WTC11 (cell line): ENCODE measurements around the gene B3GLCT. TPM values are rescaled to one million over a fixed set of nuclear protein-coding genes. Genes with fewer than 3 reads are reported as not detected.

Source experiments
- ATAC-seq: fragments of 200-7000 bp; cut with Tn5 transposase; 2 replicates; pipeline ENCODE4 v1.10.0; 2021; ENCODE audit warnings: mild to moderate bottlenecking, moderate library complexity
- CTCF ChIA-PET: fragments of 300-600 bp; sonication (Branson Sonifier 250); formaldehyde crosslinking; loops from one replicate; lab custom pipeline; 2021; ENCODE audit warnings: antibody characterized with exemption; lab: Charles Lee
- POLR2A ChIA-PET: fragments of 350-600 bp; sonication (Branson Sonifier 250); formaldehyde crosslinking; loops from one replicate; lab custom pipeline; 2021; ENCODE audit warnings: antibody characterized with exemption; lab: Charles Lee
- DNase-seq: peaks from one replicate; pipeline ENCODE4 v3.0.0; 2021; ENCODE audit warnings: low spot score
- H3K27ac Mint-ChIP-seq: 2 replicates; pipeline ENCODE4 v1.8.0; 2021; ENCODE audit warnings: mixed read lengths
- H3K27me3 Mint-ChIP-seq: 2 replicates; pipeline ENCODE4 v1.8.0; 2021; ENCODE audit warnings: low read depth, mild to moderate bottlenecking, moderate library complexity, mixed read lengths
- H3K36me3 Mint-ChIP-seq: 2 replicates; pipeline ENCODE4 v1.8.0; 2021; ENCODE audit warnings: mixed read lengths
- H3K4me1 Mint-ChIP-seq: 2 replicates; pipeline ENCODE4 v1.8.0; 2022; ENCODE audit warnings: mixed read lengths
- H3K4me3 Mint-ChIP-seq: 2 replicates; pipeline ENCODE4 v1.8.0; 2021; ENCODE audit warnings: mild to moderate bottlenecking, moderate library complexity, mixed read lengths
- H3K9me3 Mint-ChIP-seq: 2 replicates; pipeline ENCODE4 v1.8.0; 2021; ENCODE audit warnings: mixed read lengths
- AFF4 ChIP-seq: sonication (generic); formaldehyde crosslinking; IDR thresholded peaks from 2 replicates; pipeline ENCODE4 v1.8.1; 2023; ENCODE audit warnings: mild to moderate bottlenecking, missing genetic modification reagents, borderline replicate concordance
- AR ChIP-seq: fragments of 250-450 bp; sonication (Bioruptor Pico); IDR thresholded peaks from 2 replicates; pipeline ENCODE4 v1.9.0; 2021; ENCODE audit warnings: mild to moderate bottlenecking
- ATF1 ChIP-seq: sonication (generic); formaldehyde crosslinking; IDR thresholded peaks from 2 replicates; pipeline ENCODE4 v1.8.1; 2023; ENCODE audit warnings: mild to moderate bottlenecking, moderate library complexity, missing genetic modification reagents
- ATF6 ChIP-seq: sonication (generic); formaldehyde crosslinking; IDR thresholded peaks from 2 replicates; pipeline ENCODE4 v1.8.1; 2023; ENCODE audit warnings: mild to moderate bottlenecking, missing genetic modification reagents
- CREB1 ChIP-seq: sonication (generic); formaldehyde crosslinking; IDR thresholded peaks from 2 replicates; pipeline ENCODE4 v1.8.0; 2023; ENCODE audit warnings: mild to moderate bottlenecking, missing genetic modification reagents
- EMX1 ChIP-seq: fragments of 250-450 bp; sonication (Bioruptor Pico); IDR thresholded peaks from 2 replicates; pipeline ENCODE4 v1.8.0; 2021; ENCODE audit warnings: mild to moderate bottlenecking
- ERG ChIP-seq: fragments of 250-450 bp; sonication (Bioruptor Pico); IDR thresholded peaks from 2 replicates; pipeline ENCODE4 v1.8.0; 2021; ENCODE audit warnings: mild to moderate bottlenecking
- ESRRA ChIP-seq: sonication (generic); formaldehyde crosslinking; IDR thresholded peaks from 2 replicates; pipeline ENCODE4 v1.8.1; 2022; ENCODE audit warnings: mild to moderate bottlenecking, missing genetic modification reagents, borderline replicate concordance
- FOXK1 ChIP-seq: sonication (generic); formaldehyde crosslinking; IDR thresholded peaks from 2 replicates; pipeline ENCODE4 v1.8.0; 2022; ENCODE audit warnings: mild to moderate bottlenecking, moderate library complexity, missing genetic modification reagents
- GABPB1 ChIP-seq: sonication (generic); formaldehyde crosslinking; IDR thresholded peaks from 2 replicates; pipeline ENCODE4 v1.8.1; 2023; ENCODE audit warnings: mild to moderate bottlenecking, missing genetic modification reagents
- IRF2 ChIP-seq: sonication (generic); formaldehyde crosslinking; IDR thresholded peaks from 2 replicates; pipeline ENCODE4 v1.8.0; 2022; ENCODE audit warnings: low read depth, missing genetic modification reagents, borderline replicate concordance
- MAX ChIP-seq: sonication (generic); formaldehyde crosslinking; IDR thresholded peaks from 2 replicates; pipeline ENCODE4 v1.8.0; 2022; ENCODE audit warnings: mild to moderate bottlenecking, missing genetic modification reagents
- MXD4 ChIP-seq: fragments of 250-450 bp; sonication (Bioruptor Pico); IDR thresholded peaks from 2 replicates; pipeline ENCODE4 v1.8.0; 2021; ENCODE audit warnings: mild to moderate bottlenecking, moderate library complexity, borderline replicate concordance
- NR3C1 ChIP-seq: sonication (generic); formaldehyde crosslinking; conservative IDR thresholded peaks from 2 replicates; pipeline ENCODE4 v1.8.1; 2023; ENCODE audit warnings: low read depth, mild to moderate bottlenecking, missing genetic modification reagents
- PRRX2 ChIP-seq: fragments of 250-450 bp; sonication (Bioruptor Pico); IDR thresholded peaks from 2 replicates; pipeline ENCODE4 v1.8.0; 2021; ENCODE audit warnings: mild to moderate bottlenecking
- TCF7 ChIP-seq: sonication (generic); formaldehyde crosslinking; IDR thresholded peaks from 2 replicates; pipeline ENCODE4 v1.8.0; 2022; ENCODE audit warnings: mild to moderate bottlenecking, low read depth, missing genetic modification reagents, moderate library complexity
- TP53 ChIP-seq: sonication (generic); formaldehyde crosslinking; IDR thresholded peaks from 2 replicates; pipeline ENCODE4 v1.8.1; 2023; ENCODE audit warnings: mild to moderate bottlenecking, missing genetic modification reagents
- USF2 ChIP-seq: sonication (generic); formaldehyde crosslinking; IDR thresholded peaks from 2 replicates; pipeline ENCODE4 v1.8.1; 2023; ENCODE audit warnings: mild to moderate bottlenecking, missing genetic modification reagents, moderate library complexity
- ZNF232 ChIP-seq: sonication (generic); formaldehyde crosslinking; IDR thresholded peaks from 2 replicates; pipeline ENCODE4 v1.8.0; 2022; ENCODE audit warnings: mild to moderate bottlenecking, missing genetic modification reagents
- ZNF396 ChIP-seq: fragments of 250-450 bp; sonication (Bioruptor Pico); IDR thresholded peaks from 2 replicates; pipeline ENCODE4 v1.8.0; 2021; ENCODE audit warnings: mild to moderate bottlenecking, moderate library complexity, borderline replicate concordance
- ZNF423 ChIP-seq: fragments of 250-450 bp; sonication (Bioruptor Pico); IDR thresholded peaks from 2 replicates; pipeline ENCODE4 v2.1.2; 2022; ENCODE audit warnings: mild to moderate bottlenecking, moderate library complexity
- ZNF671 ChIP-seq: fragments of 250-450 bp; sonication (Bioruptor Pico); IDR thresholded peaks from 2 replicates; pipeline ENCODE4 v1.8.0; 2021; ENCODE audit warnings: mild to moderate bottlenecking
- total RNA-seq: library from RNA; stranded (reverse); gene quantifications from 3 replicates; pipeline ENCODE4 v1.2.3, GENCODE V29; 2021

The B3GLCT gene
- total RNA-seq, 1 experiment from 2014 or later: 2.4 TPM

DNA sequence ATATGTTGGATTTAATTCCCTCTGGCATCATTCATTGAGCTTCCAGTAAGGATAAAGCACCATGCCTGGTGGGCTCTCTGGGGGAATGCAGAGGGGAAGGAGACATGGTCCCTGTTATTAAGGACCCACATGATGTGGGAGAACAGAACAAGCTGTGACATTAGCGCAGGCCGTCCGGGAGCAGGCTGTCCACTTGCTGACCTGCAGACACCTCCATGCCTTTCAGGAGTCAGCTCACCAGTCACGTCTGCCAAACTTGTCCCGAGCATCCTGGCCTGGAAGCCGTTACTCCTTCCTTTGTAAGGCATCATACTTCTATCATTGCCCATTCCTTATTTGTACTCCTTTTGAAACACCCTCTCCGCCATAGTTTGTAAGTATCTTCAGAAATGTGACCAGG lies 23.4 kb downstream of the B3GLCT start:
- POLR2A ChIA-PET: no interaction called here
- Mint-ChIP-seq H3K27ac (no peak overlapping the region), H3K27me3 (no peaks in the 10 kb centered on the region), H3K4me3 (no peak overlapping the region), H3K36me3 (no peaks in the 10 kb centered on the region), H3K4me1 (peaks cover 18% of the 10 kb centered on the region), H3K9me3 (no peaks in the 10 kb centered on the region)
- no peak for DNase-seq
- CTCF ChIA-PET: interaction anchor here (0.8 to 1.2 kb wide), 2 partner anchors 13 to 208 kb away, joined by 3 read pairs; no protein-coding TSS in a partner anchor
- no peak for ATAC-seq
- TF ChIP-seq EMX1 (CRISPR knock-in tag): no peak
- TF ChIP-seq, all 79 proteins: peak for 0

DNA sequence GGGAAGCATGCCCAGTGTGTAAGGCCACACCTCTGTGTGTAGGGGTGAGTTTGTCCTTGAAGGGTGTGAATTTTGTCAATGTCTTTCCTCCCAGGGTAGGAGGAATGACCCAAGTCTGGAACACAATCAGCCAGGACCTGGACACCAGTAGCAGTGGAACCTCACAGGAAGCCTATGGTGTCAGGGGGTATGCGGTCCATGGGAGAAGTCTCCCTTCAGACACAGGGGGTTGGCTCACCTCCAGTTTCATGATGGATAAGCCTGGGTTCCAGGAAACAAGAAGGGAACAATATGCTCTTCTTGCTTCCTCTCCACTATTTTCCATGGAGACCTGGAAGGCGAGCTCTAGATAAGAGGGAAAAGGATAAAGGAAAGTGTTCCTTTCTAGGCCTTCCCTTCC lies 23.9 kb downstream of the B3GLCT start:
- no peak overlapping the region for H3K4me3 Mint-ChIP-seq
- no peak for TF ChIP-seq ZNF423
- no peak for TF ChIP-seq TCF7
- TF ChIP-seq ERG (CRISPR knock-in tag): no peak
- no peak for TF ChIP-seq ZNF396 (CRISPR knock-in tag)
- TF ChIP-seq GABPB1 (CRISPR knock-in tag): no peak
- TF ChIP-seq ESRRA (CRISPR knock-in tag): no peak
- no peak for TF ChIP-seq AR (CRISPR knock-in tag)
- no peak for TF ChIP-seq USF2
- no peak for TF ChIP-seq AFF4 (CRISPR knock-in tag)
- no peak for TF ChIP-seq MXD4
- no peak for TF ChIP-seq NR3C1 (CRISPR knock-in tag)
- TF ChIP-seq EMX1 (CRISPR knock-in tag): no peak
- ChIA-PET CTCF (interaction anchor here (1.2 kb wide), 1 partner anchor 13 kb away, joined by 3 read pairs; no protein-coding TSS in a partner anchor), POLR2A (no interaction called here)
- ATAC-seq (no peak), DNase-seq (no peak)
- peaks cover 18% of the 10 kb centered on the region for H3K4me1 Mint-ChIP-seq
- H3K27me3 Mint-ChIP-seq: no peaks in the 10 kb centered on the region
- H3K9me3 Mint-ChIP-seq: no peaks in the 10 kb centered on the region
- no peaks in the 10 kb centered on the region for H3K36me3 Mint-ChIP-seq
- H3K27ac Mint-ChIP-seq: no peak overlapping the region

DNA sequence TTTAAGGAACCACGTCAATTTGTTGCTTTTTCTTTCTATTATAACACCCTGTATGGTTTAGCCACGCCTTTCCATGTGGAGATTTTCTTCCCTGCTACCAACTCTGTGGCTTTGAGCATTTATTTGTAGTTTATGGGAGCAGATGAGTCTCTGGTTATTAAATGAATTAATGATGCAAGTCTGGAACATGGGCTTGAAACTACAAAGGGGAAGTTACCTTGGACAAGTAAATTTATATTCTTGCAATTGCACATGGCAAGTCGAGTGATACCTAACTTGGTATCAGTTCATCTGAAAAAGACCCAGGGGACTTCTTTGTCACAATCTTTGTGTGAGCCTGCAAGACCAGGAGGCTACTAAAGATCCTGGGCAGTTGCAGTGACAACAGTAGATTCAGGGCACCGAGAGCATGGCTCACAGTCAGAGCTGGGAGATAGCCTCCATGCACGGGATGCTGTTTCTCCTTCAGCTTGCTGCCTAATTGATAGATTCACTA lies 24.4 kb downstream of the B3GLCT start:
- DNase-seq (no peak), ATAC-seq (no peak)
- no peak for TF ChIP-seq IRF2
- no peak for TF ChIP-seq PRRX2
- TF ChIP-seq ATF1: no peak
- TF ChIP-seq ATF6 (CRISPR knock-in tag): no peak
- no peak for TF ChIP-seq ZNF671
- no peak for TF ChIP-seq EMX1 (CRISPR knock-in tag)
- no peak for TF ChIP-seq FOXK1 (CRISPR knock-in tag)
- TF ChIP-seq ZNF232 (CRISPR knock-in tag): no peak
- TF ChIP-seq MAX (CRISPR knock-in tag): no peak
- no peak for TF ChIP-seq CREB1 (CRISPR knock-in tag)
- no peak for TF ChIP-seq ZNF396 (CRISPR knock-in tag)
- no peak for TF ChIP-seq TP53
- Mint-ChIP-seq H3K27ac (no peak overlapping the region), H3K4me3 (no peak overlapping the region), H3K36me3 (no peaks in the 10 kb centered on the region), H3K4me1 (peaks cover 18% of the 10 kb centered on the region), H3K9me3 (no peaks in the 10 kb centered on the region), H3K27me3 (no peaks in the 10 kb centered on the region)
- ChIA-PET POLR2A (no interaction called here), CTCF (interaction anchor here (1.2 kb wide), 1 partner anchor 12 kb away, joined by 3 read pairs; no protein-coding TSS in a partner anchor)
